GM19467 (cell line): ENCODE data around the gene RNU5D-1.

Source experiments
- ATAC-seq: cut with Tn5 transposase; IDR thresholded peaks from one replicate; pipeline ENCODE4 v1.9.1; 2021; ENCODE audit warnings: mild to moderate bottlenecking, moderate library complexity; ENCODE audit not compliant: unreplicated experiment

The RNU5D-1 gene

GRCh38 chr1:44733784-44734183 lies 2.8 kb upstream of the RNU5D-1 start:
- ATAC-seq = no peak

- no peak for ATAC-seq
Measured at GRCh38 chr1:44733365-44733764, 2.4 kb upstream of the RNU5D-1 start.

DNA sequence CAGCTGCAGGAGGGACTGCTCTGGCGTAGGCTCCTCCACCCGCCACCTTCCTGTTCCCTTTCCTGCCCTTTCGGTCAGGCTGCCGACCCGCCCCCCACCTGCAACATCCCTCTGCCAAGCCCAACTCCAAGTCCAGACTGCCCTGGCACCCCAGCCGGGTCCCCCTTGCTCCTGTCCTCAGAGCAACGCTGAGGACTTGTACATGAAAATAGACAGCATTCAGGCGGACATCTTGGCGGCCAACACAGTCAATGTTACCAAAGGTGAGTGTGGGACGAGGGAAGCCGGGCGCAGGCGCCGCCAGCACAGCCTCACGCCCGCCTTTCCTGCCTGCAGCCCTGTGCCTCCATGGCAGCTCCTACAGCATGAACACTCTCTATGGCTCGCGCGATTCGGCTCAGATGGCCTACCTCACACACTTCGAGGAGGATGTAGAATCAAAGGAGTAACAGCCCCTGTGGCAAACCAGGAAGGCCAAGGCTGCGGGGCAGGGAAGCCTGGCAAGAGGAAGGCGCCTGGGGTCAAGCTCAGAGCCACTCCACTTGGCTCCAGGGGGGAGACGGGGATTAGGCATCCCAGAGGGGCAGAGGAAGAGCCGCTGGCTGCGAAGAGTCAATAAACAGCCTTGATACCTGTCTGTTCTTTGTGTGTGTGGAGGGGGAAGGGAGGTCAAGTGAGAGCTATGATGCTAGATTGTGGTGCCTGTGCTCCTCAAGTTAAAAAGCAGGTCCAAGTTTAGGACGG lies 5.8 kb downstream of the RNU5D-1 start:
- no peak for ATAC-seq

DNA sequence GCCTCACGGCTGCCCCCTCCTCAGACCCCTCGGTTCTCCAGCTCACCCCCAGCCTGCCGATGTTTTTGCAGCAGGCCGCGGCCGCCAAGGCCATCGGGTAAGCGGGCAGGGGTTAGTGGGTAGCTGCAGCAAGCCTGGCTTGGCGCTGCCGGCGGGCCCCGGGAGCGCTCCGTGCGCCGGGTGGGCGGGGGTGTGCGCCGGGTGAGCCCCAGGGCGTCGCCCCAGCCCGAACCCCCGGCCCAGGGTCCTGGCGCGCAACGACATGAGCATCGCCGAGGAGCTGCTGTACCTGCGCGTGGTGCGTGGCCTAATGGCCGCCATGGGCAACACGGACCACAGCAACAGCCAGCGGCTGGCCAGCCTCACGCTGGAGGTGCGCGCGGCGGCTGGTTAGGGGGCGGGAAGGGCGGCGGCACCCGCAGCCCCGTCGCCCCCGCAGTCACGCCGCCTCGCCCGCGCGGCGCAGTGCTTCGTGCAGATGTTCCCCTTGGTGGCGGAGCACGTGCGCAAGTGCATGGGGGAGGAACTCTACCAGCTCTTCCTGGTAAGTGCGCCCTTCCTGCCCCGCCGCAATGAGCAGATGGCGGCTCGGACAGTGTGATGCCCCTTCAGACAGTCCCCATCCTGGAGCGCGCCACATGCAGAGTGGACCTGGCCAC lies 6.5 kb downstream of the RNU5D-1 start:
- no peak for ATAC-seq

DNA sequence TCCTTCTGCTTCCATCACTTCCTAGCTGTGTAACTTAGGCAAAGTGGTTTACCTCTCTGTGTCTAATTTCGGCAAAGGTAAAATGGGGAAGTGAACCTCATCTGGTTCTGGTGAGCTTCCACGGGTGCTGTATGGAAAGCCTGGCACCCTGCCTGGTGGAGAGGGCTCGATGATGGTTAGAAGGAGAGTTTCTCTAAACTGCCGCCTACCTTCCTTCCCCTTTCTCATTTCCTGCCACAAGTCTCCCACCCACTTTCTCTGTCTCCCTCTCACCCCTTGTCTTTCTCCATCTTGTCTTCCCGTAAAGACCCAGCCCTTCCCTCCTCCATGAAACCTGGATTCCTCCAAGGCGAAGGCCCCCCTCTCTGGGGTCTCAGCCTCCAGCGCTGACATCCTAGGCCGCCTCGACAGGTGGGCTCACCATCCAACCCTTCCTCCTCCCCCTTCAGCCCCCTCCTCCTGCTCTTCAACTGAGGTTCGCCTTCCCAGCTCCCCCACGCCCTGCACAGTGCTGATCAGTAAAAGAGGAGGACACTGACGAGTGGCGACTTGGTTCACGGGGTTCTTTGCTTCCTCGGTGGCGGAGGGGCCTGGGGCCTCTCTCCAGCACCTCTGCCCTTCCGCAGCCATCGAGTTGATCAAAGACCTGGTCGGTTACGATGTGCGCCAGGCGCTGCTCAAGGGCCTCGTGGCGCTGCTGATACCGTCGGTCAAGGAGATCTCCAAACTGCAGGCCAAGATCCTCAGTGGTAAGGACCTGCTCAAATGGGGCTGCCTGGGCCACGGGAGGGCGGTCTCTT lies 7.3 kb downstream of the RNU5D-1 start:
- ATAC-seq = no peak

GRCh38 chr1:44723064-44723463 lies 7.9 kb downstream of the RNU5D-1 start:
- ATAC-seq = no peak

GRCh38 chr1:44721485-44722361 lies 9.2 kb downstream of the RNU5D-1 start:
- ATAC-seq = peak; percentile 56

DNA sequence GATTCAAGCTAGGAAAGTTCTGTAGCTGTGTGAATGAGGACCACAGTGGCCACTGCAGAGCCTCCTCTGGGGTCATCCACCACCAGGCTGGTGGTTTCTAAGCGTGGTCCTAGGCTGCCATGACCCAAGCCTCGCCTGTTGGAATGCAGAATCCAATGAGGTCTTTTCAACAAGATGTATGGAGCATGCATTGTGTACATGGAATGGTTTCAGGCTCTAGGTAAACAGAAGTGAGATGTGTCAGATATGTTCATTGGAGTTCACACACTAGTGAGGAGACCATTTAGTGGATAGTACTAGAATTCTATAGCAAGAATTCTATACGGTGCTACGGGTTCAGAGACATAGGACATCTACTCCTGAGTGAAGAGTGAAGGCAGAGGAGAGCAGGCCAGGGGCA lies 10.7 kb downstream of the RNU5D-1 start:
- no peak for ATAC-seq

GRCh38 chr1:44719318-44719717 lies 11.7 kb downstream of the RNU5D-1 start:
- ATAC-seq = no peak

- ATAC-seq = no peak
Measured at GRCh38 chr1:44718091-44718490, 12.9 kb downstream of the RNU5D-1 start.

- ATAC-seq = no peak
Measured at GRCh38 chr1:44717653-44718052, 13.3 kb downstream of the RNU5D-1 start.

DNA sequence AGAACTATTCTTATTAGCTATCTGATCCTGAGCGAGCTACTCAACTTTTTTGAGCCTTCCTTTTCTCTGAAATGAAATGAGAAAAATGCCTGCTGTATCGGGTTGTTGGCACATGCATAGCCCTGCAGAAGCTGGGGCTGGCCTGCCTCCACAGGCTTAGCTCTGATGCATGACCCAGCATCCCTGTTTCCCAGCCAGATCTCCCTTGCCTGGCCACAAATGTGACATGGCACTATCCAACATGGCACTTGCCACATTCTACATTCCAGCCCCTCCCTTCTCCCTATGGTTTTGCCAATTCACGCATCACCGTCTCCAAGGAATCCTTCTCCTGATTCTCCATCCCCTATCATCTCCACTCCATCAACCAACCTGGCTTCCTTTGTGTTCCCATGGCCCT lies 13.8 kb downstream of the RNU5D-1 start:
- no peak for ATAC-seq

- no peak for ATAC-seq
Measured at GRCh38 chr1:44714944-44715571, 15.9 kb downstream of the RNU5D-1 start.

DNA sequence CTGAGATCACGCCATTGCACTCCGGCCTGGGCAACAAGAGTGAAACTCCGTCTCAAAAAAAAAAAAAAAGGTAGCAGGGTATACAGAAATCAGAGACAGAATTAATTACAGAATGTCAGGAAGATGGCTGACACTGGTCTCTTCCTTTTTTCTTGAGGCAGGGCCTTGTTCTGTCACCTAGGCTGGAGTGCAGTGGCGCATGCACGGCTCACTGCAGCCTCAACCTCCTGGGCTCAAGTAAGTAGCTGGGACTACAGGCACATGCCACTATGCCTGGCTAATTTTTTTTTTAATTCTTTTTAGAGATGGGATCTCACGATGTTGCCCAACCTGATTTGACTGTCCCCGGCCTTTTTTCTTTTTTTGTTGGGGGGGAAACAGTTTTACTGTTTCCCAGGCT lies 16.4 kb downstream of the RNU5D-1 start:
- ATAC-seq = no peak

DNA sequence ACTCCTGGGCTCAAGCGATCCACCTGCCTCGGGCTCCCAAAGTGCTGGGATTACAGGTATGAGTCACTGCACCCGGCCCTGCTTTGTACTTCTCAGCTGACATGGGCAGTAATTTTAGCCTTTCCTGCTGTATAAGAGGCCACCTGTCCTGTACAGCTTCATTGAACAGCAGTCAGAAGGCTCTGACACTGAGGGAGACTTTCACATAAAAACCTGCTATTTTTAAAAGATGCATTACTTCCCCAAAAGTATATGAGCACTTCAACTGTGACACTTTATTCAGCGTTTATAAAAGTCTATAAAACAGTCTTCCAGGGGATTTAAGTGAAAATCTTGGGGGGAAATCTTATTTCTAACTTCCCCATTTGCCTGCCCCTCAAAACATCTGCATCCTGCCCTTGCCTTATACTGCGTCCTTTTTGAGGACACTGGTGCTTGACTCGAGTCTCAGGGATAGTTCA lies 17.6 kb downstream of the RNU5D-1 start:
- no peak for ATAC-seq

- no peak for ATAC-seq
Measured at GRCh38 chr1:44707959-44708831, 22.8 kb downstream of the RNU5D-1 start.

- no peak for ATAC-seq
Measured at GRCh38 chr1:44707112-44707881, 23.7 kb downstream of the RNU5D-1 start.

- ATAC-seq = no peak
Measured at GRCh38 chr1:44705938-44706337, 25.0 kb downstream of the RNU5D-1 start.

- ATAC-seq = no peak
Measured at GRCh38 chr1:44705470-44705869, 25.5 kb downstream of the RNU5D-1 start.
